HepG2 (cell line): ENCODE data around the gene DEUP1. TPM values are rescaled to one million over a fixed set of nuclear protein-coding genes. Genes with fewer than 3 reads are reported as not detected.

ENCODE experiments used
- AHDC1 ChIP-seq: sonication (generic); formaldehyde crosslinking; IDR thresholded peaks from 2 replicates; pipeline ENCODE4 v1.5.1; 2020; ENCODE audit warnings: mild to moderate bottlenecking, missing genetic modification reagents, borderline replicate concordance
- ARID2 ChIP-seq: sonication (generic); formaldehyde crosslinking; IDR thresholded peaks from 2 replicates; pipeline ENCODE4 v1.8.1; 2022; ENCODE audit warnings: mild to moderate bottlenecking, missing genetic modification reagents, borderline replicate concordance
- ATF6 ChIP-seq: sonication (generic); formaldehyde crosslinking; conservative IDR thresholded peaks from 2 replicates; pipeline ENCODE4 v1.4.0; 2020; ENCODE audit warnings: missing genetic modification reagents
- CCAR2 ChIP-seq: fragments of 200-400 bp; formaldehyde crosslinking; optimal IDR thresholded peaks from 2 replicates; pipeline ENCODE3; 2018; ENCODE audit warnings: low read depth, mild to moderate bottlenecking, low read length, moderate library complexity
- FOXP4 ChIP-seq: sonication (generic); formaldehyde crosslinking; IDR thresholded peaks from 2 replicates; pipeline ENCODE4 v1.4.0; 2020; ENCODE audit warnings: missing genetic modification reagents
- KLF16 ChIP-seq, 2 experiments: sonication (generic) in 1 of 2; formaldehyde crosslinking in 1 of 2; IDR thresholded peaks; 2 replicates each; pipeline versions ENCODE4 v1.6.1 to v1.8.0; 2016 to 2023; ENCODE audit warnings: missing genetic modification reagents in 2 of 2, missing compliant biosample characterization in 1 of 2
- KLF9 ChIP-seq: IDR thresholded peaks from 2 replicates; pipeline ENCODE4 v1.6.1; 2016; ENCODE audit warnings: low read depth
- MED1 ChIP-seq: sonication (generic); formaldehyde crosslinking; IDR thresholded peaks from 2 replicates; pipeline ENCODE4 v1.4.0; 2020; ENCODE audit warnings: missing genetic modification reagents
- MLLT10 ChIP-seq: sonication (generic); formaldehyde crosslinking; IDR thresholded peaks from 2 replicates; pipeline ENCODE4 v1.4.0; 2020; ENCODE audit warnings: missing genetic modification reagents
- SAFB2 ChIP-seq: sonication (generic); formaldehyde crosslinking; IDR thresholded peaks from 2 replicates; pipeline ENCODE4 v1.5.1; 2020; ENCODE audit warnings: missing genetic modification reagents, low read depth, mild to moderate bottlenecking, borderline replicate concordance
- ZNF275 ChIP-seq: sonication (generic); formaldehyde crosslinking; IDR thresholded peaks from 2 replicates; pipeline ENCODE4 v1.8.0; 2022; ENCODE audit warnings: missing genetic modification reagents, mild to moderate bottlenecking, inconsistent platforms, borderline replicate concordance
- ZSCAN12 ChIP-seq: sonication (generic); formaldehyde crosslinking; IDR thresholded peaks from 2 replicates; pipeline ENCODE4 v1.9.0; 2021; ENCODE audit warnings: mild to moderate bottlenecking, missing genetic modification reagents
- polyA plus RNA-seq, 8 experiments: library from polyadenylated mRNA; depleted of rRNA in 3 of 8; stranded (reverse) in 7 of 8; unstranded in 1 of 8; fragments of >200 nt; fragmentation: Illumina TruSeq in 4 of 8; extraction: Trizol in 4 of 8; gene quantifications; 2 replicates each; pipeline versions ENCODE4 v1.2.1 to v1.2.3, GENCODE V29; 2011 to 2016; ENCODE audit warnings: low read depth in 4 of 8, missing spikeins in 1 of 8, mixed read lengths in 1 of 8; ENCODE audit not compliant: insufficient read depth in 1 of 8
- total RNA-seq, 5 experiments: library from RNA; depleted of rRNA; stranded (reverse); fragments of >200 nt; fragmentation: Illumina TruSeq; extraction: Trizol; gene quantifications; 2 replicates each; pipeline ENCODE4 v1.2.3, GENCODE V29; 2016; ENCODE audit warnings: low read depth in 1 of 5
- TF ChIP-seq, protein P1 (sequence below): sonication (generic); formaldehyde crosslinking; IDR thresholded peaks from 2 replicates; pipeline ENCODE4 v1.4.0; 2020; ENCODE audit warnings: mild to moderate bottlenecking, missing genetic modification reagents
- TF ChIP-seq, protein P2 (sequence below): sonication (generic); formaldehyde crosslinking; IDR thresholded peaks from 2 replicates; pipeline ENCODE4 v1.4.0; 2020; ENCODE audit warnings: missing genetic modification reagents
- TF ChIP-seq, protein P3 (sequence below): IDR thresholded peaks from 2 replicates; pipeline ENCODE4 v1.6.1; 2016

The DEUP1 gene
- total and polyA plus RNA-seq, 2 of the 13 experiments (the other 11 are each of a cell fraction or from before 2014, with no cell fraction given) = not detected

- TF ChIP-seq ZNF275 (CRISPR knock-in tag) (0 out of 2 replicates have a peak, but pooled peaks have one; percentile 62), MED1 (CRISPR knock-in tag) (peak; percentile 92), CCAR2 (peak; percentile 90), AHDC1 (CRISPR knock-in tag) (peak; percentile 97), KLF9 (CRISPR knock-in tag) (no peak), SAFB2 (CRISPR knock-in tag) (no peak; the same call in 1 of the 2 replicates), ZSCAN12 (CRISPR knock-in tag) (no peak), ATF6 (CRISPR knock-in tag) (no peak), FOXP4 (CRISPR knock-in tag) (peak; percentile 97), KLF16 (CRISPR knock-in tag; IDR thresholded peaks at IDR 0.05) (peak in 1 of 2 experiments; percentile 84; a peak in 2 of 4 replicates), ARID2 (no peak), MLLT10 (CRISPR knock-in tag) (no peak)
- TF ChIP-seq, protein P1, sequence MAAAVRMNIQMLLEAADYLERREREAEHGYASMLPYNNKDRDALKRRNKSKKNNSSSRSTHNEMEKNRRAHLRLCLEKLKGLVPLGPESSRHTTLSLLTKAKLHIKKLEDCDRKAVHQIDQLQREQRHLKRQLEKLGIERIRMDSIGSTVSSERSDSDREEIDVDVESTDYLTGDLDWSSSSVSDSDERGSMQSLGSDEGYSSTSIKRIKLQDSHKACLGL (CRISPR knock-in tag) = no peak
- TF ChIP-seq, protein P2, sequence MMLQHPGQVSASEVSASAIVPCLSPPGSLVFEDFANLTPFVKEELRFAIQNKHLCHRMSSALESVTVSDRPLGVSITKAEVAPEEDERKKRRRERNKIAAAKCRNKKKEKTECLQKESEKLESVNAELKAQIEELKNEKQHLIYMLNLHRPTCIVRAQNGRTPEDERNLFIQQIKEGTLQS (CRISPR knock-in tag) = 0 out of 2 replicates have a peak, but pooled peaks have one; percentile 28
- TF ChIP-seq, protein P3, sequence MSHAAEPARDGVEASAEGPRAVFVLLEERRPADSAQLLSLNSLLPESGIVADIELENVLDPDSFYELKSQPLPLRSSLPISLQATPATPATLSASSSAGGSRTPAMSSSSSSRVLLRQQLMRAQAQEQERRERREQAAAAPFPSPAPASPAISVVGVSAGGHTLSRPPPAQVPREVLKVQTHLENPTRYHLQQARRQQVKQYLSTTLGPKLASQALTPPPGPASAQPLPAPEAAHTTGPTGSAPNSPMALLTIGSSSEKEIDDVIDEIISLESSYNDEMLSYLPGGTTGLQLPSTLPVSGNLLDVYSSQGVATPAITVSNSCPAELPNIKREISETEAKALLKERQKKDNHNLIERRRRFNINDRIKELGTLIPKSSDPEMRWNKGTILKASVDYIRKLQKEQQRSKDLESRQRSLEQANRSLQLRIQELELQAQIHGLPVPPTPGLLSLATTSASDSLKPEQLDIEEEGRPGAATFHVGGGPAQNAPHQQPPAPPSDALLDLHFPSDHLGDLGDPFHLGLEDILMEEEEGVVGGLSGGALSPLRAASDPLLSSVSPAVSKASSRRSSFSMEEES (CRISPR knock-in tag) = peak; percentile 90
Observed at GRCh38 chr11:93487032-93487483, 156.5 kb downstream of the DEUP1 start (continued).
